ENCODE measurements around the gene NR1I3.

DNA sequence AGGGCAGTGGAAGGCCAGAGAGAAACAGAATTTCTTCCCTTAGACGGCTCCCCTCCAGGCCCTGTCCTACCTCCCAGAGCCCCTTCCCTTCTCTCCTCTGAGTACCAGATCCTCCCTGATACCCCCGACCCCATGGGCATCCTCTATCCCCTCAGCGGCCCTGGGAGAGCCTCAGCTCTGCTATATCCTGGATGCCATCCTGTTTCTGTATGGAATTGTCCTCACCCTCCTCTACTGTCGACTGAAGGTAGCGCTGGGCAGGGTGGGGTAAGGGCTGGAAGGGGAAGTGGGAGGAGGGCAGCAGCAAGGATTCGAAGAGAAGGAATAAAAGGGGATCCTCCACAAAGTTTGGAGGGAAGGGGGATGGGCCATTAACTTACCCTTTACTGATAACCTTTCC, 20.2 kb downstream of the NR1I3 start:
- TF ChIP-seq, protein P1, sequence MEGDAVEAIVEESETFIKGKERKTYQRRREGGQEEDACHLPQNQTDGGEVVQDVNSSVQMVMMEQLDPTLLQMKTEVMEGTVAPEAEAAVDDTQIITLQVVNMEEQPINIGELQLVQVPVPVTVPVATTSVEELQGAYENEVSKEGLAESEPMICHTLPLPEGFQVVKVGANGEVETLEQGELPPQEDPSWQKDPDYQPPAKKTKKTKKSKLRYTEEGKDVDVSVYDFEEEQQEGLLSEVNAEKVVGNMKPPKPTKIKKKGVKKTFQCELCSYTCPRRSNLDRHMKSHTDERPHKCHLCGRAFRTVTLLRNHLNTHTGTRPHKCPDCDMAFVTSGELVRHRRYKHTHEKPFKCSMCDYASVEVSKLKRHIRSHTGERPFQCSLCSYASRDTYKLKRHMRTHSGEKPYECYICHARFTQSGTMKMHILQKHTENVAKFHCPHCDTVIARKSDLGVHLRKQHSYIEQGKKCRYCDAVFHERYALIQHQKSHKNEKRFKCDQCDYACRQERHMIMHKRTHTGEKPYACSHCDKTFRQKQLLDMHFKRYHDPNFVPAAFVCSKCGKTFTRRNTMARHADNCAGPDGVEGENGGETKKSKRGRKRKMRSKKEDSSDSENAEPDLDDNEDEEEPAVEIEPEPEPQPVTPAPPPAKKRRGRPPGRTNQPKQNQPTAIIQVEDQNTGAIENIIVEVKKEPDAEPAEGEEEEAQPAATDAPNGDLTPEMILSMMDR (IDR thresholded peaks at IDR 0.05; ENCODE audit: low read depth, low read length), result no peak
- no peak for TF ChIP-seq POLR2A (IDR thresholded peaks at IDR 0.05; ENCODE audit: extremely low read depth, insufficient read length)
- TF ChIP-seq, protein P2, sequence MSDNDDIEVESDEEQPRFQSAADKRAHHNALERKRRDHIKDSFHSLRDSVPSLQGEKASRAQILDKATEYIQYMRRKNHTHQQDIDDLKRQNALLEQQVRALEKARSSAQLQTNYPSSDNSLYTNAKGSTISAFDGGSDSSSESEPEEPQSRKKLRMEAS (IDR thresholded peaks at IDR 0.05; ENCODE audit: low read depth, low read length), result no peak
- TF ChIP-seq MYC (IDR thresholded peaks at IDR 0.05; ENCODE audit: low read depth, low read length), result no peak
